ENCODE data around the gene ASB8. TPM values are rescaled to one million over a fixed set of nuclear protein-coding genes. Genes with fewer than 3 reads are reported as not detected.

Gene ASB8
- total and polyA plus RNA-seq, 2 of the 4 experiments (the other 2 are of a cell fraction), result 22.9 to 26.7 TPM

- ChIA-PET CTCF (no interaction called here), POLR2A (ENCODE audit: unreplicated experiment) (no interaction called here)
- ATAC-seq (ENCODE audit: low read depth) (no peak), DNase-seq (no peak)
- Histone ChIP-seq H3K4me3 (ENCODE audit: insufficient read depth, low read depth, low read length) (no peak overlapping the region), H4K5ac (ENCODE audit: low read depth, low read length) (no peak overlapping the region), H3K36me3 (ENCODE audit: control insufficient read depth, insufficient read depth, low read length) (no peaks in the 10 kb centered on the region), H3K4me1 (ENCODE audit: control insufficient read depth, insufficient read depth, low read length) (no peaks in the 10 kb centered on the region), H4K20me1 (ENCODE audit: insufficient read depth, low read length) (no peaks in the 10 kb centered on the region), H3K23ac (ENCODE audit: low read depth, low read length) (no peak overlapping the region), H2AFZ (replicated peaks; ENCODE audit: low read length, poor library complexity) (no peak overlapping the region), H2BK5ac (ENCODE audit: low read depth, low read length, poor library complexity, severe bottlenecking) (no peak overlapping the region), H2AK9ac (replicated peaks; ENCODE audit: low read depth, low read length, poor library complexity) (no peak overlapping the region), H3K56ac (ENCODE audit: extremely low read depth, insufficient read depth, low read length) (no peak overlapping the region), H2BK15ac (ENCODE audit: low read depth, low read length) (no peak overlapping the region), H3K9me1 (ENCODE audit: insufficient read depth, low read length) (no peaks in the 10 kb centered on the region; the same call in 1 of the 2 replicates), H3K9ac (ENCODE audit: low read depth, low read length) (no peak overlapping the region), H2BK120ac (ENCODE audit: low read depth, low read length) (no peak overlapping the region), H3K4ac (ENCODE audit: low read depth, low read length) (no peak overlapping the region), H3K9me3 (ENCODE audit: control insufficient read depth, insufficient read depth, low read length) (no peaks in the 10 kb centered on the region), H3K14ac (replicated peaks; ENCODE audit: low read depth, low read length) (no peak overlapping the region), H3K27ac (ENCODE audit: insufficient read depth, low read length) (no peak overlapping the region), H2AK5ac (ENCODE audit: low read depth, low read length) (no peak overlapping the region), H3K27me3 (ENCODE audit: control insufficient read depth, insufficient read depth, low read length) (peaks cover 44% of the 10 kb centered on the region), H4K8ac (ENCODE audit: low read depth in 2 of 2, low read length in 2 of 2) (no peak overlapping the region), H4K91ac (ENCODE audit: insufficient read depth, low read depth, low read length) (no peak overlapping the region), H2BK20ac (ENCODE audit: low read depth, low read length) (no peak overlapping the region), H3K18ac (ENCODE audit: low read depth, low read length) (no peak overlapping the region), H3K4me2 (ENCODE audit: low read depth, low read length) (no peak overlapping the region), H3K79me1 (ENCODE audit: low read depth in 1 of 2, low read length in 2 of 2) (no peaks in the 10 kb centered on the region)
- intact Hi-C loops (cut with micrococcal nuclease) (no loop called here), dilution Hi-C loops (cut with HindIII; ENCODE audit: low sequenced_read_pairs, unreplicated experiment) (no loop called here), in situ Hi-C loops (cut with MboI; ENCODE audit: low sequenced_read_pairs) (no loop called here)
- TF ChIP-seq NFE2L2 (IDR thresholded peaks at IDR 0.05; ENCODE audit: low read depth, low read length) (no peak), FOS (IDR thresholded peaks at IDR 0.05; ENCODE audit: low read depth, low read length) (no peak), CTCF (conservative IDR thresholded peaks at IDR 0.05; ENCODE audit: low read depth, low read length) (no peak), POLR2A (IDR thresholded peaks at IDR 0.05; ENCODE audit: low read depth, low read length) (no peak)
- 33% methylated on average over 3 of the region's 4 CpGs; no CpG with 5 or more reads in 1 of the 2 experiments for WGBS, 2 experiments (ENCODE audit: extremely low coverage in 2 of 2, insufficient read length in 1 of 2)
- no TSS peak for BruUV-seq (replicated peaks)
These were observed 20.7 kb upstream of the ASB8 start for GRCh38 chr12:48177982-48178381.

Measured in IMR-90 (cell line).